GM12878 (cell line): ENCODE results near the gene MCOLN2. TPM values are rescaled to one million over a fixed set of nuclear protein-coding genes. Genes with fewer than 3 reads are reported as not detected.

ENCODE experiments used
- ATAC-seq: fragments of 200-7000 bp; cut with Tn5 transposase; 3 replicates; pipeline ENCODE4 v1.9.1; 2020; ENCODE audit warnings: mild to moderate bottlenecking, moderate library complexity
- BruUV-seq: library from RNA; stranded (reverse); fragments of 400-500 nt; replicated peaks from 2 replicates; lab custom pipeline; 2021; lab: Mats Ljungman, UMichigan
- CTCF ChIA-PET: fragments of 300-600 bp; sonication (Branson Sonifier 250); formaldehyde crosslinking; extraction: SDS; loops from one replicate; lab custom pipeline; 2021; ENCODE audit warnings: inconsistent platforms; lab: Yijun Ruan, JAX
- POLR2A ChIA-PET: fragments of 350-600 bp; formaldehyde crosslinking; extraction: SDS; loops from one replicate; lab custom pipeline; 2021; ENCODE audit warnings: inconsistent platforms; lab: Charles Lee
- RAD21 ChIA-PET: fragments of 300-600 bp; sonication (Branson Sonifier 250); formaldehyde crosslinking; loops from one replicate; lab custom pipeline; 2023; ENCODE audit warnings: antibody characterized with exemption; ENCODE audit not compliant: unreplicated experiment; lab: Charles Lee
- SMC1A ChIA-PET: fragments of 300-600 bp; sonication (Branson Sonifier 250); formaldehyde crosslinking; loops from one replicate; lab custom pipeline; 2023; ENCODE audit not compliant: unreplicated experiment, uncharacterized antibody; lab: Charles Lee
- DNase-seq: peaks from one replicate; pipeline ENCODE4 v3.0.0-alpha.2; 2011; ENCODE audit warnings: low read depth, low spot score
- FAIRE-seq: peaks from 3 replicates; lab custom pipeline; 2011; peaks lifted over from hg19 to GRCh38; lab: Jason Lieb, UNC
- H2AFZ ChIP-seq: 2 replicates; pipeline ENCODE4 v1.6.0; 2011; ENCODE audit warnings: low read depth, low read length, control low read depth; ENCODE audit not compliant: control insufficient read depth
- H3K27ac ChIP-seq: 2 replicates; pipeline ENCODE4 v1.5.1; 2011; ENCODE audit warnings: control low read depth; ENCODE audit not compliant: control insufficient read depth, insufficient read depth
- H3K27me3 ChIP-seq, 2 experiments: replicated peaks in 1 of 2; 2 replicates each; pipeline versions ENCODE4 v1.6.0 to v1.6.1; 2011; ENCODE audit warnings: low read length in 1 of 2; ENCODE audit not compliant: control insufficient read depth in 2 of 2, insufficient read depth in 2 of 2
- H3K36me3 ChIP-seq, 2 experiments: 2 replicates each; pipeline ENCODE4 v1.5.1; 2011; ENCODE audit warnings: low read length in 1 of 2; ENCODE audit not compliant: control insufficient read depth in 2 of 2, insufficient read depth in 2 of 2
- H3K4me1 ChIP-seq: 2 replicates; pipeline ENCODE4 v1.6.1; 2011; ENCODE audit warnings: mild to moderate bottlenecking, low read length, moderate library complexity, mixed read lengths; ENCODE audit not compliant: control insufficient read depth, insufficient read depth
- H3K4me2 ChIP-seq: 2 replicates; pipeline ENCODE4 v1.6.0; 2011; ENCODE audit warnings: control low read depth; ENCODE audit not compliant: control insufficient read depth, insufficient read depth
- H3K4me3 ChIP-seq: fragments of 200-600 bp; sonication (generic); 2 replicates; pipeline ENCODE4 v1.5.1; 2016
- H3K79me2 ChIP-seq: 2 replicates; pipeline ENCODE4 v1.6.0; 2011; ENCODE audit warnings: low read length; ENCODE audit not compliant: control insufficient read depth, insufficient read depth
- H3K9ac ChIP-seq: 2 replicates; pipeline ENCODE4 v1.8.0; 2011; ENCODE audit warnings: low read length, control low read depth, mixed read lengths; ENCODE audit not compliant: control insufficient read depth, insufficient read depth
- H3K9me3 ChIP-seq: replicated peaks from 3 replicates; pipeline ENCODE4 v1.5.1; 2011; ENCODE audit warnings: mild to moderate bottlenecking, low read length; ENCODE audit not compliant: control insufficient read depth, insufficient read depth
- H4K20me1 ChIP-seq: 2 replicates; pipeline ENCODE4 v1.6.0; 2011; ENCODE audit not compliant: control insufficient read depth, insufficient read depth
- CREB1 ChIP-seq: IDR thresholded peaks from 2 replicates; pipeline ENCODE4 v1.6.1; 2012; ENCODE audit warnings: low read depth, mild to moderate bottlenecking, inconsistent platforms
- ELK1 ChIP-seq: IDR thresholded peaks from 2 replicates; pipeline ENCODE4 v1.6.1; 2012; ENCODE audit warnings: low read depth, low read length, improper control_type of control experiment
- LARP7 ChIP-seq: fragments of 450-650 bp; IDR thresholded peaks from 2 replicates; pipeline ENCODE4 v1.6.1; 2017; ENCODE audit warnings: mild to moderate bottlenecking
- MEF2A ChIP-seq: IDR thresholded peaks from 2 replicates; pipeline ENCODE4 v1.6.1; 2011; ENCODE audit warnings: low read depth, mild to moderate bottlenecking, low read length, moderate library complexity; ENCODE audit not compliant: insufficient read depth
- PAX8 ChIP-seq: fragments of 450-650 bp; IDR thresholded peaks from 2 replicates; pipeline ENCODE4 v1.6.1; 2017; ENCODE audit warnings: mild to moderate bottlenecking, moderate library complexity
- RAD51 ChIP-seq: fragments of 450-650 bp; IDR thresholded peaks from 2 replicates; pipeline ENCODE4 v1.6.1; 2016; ENCODE audit warnings: moderate library complexity, mild to moderate bottlenecking, inconsistent platforms
- YBX1 ChIP-seq: fragments of 450-650 bp; IDR thresholded peaks from 2 replicates; pipeline ENCODE4 v1.6.1; 2016; ENCODE audit warnings: antibody characterized with exemption
- ZNF622 ChIP-seq: fragments of 450-650 bp; IDR thresholded peaks from 2 replicates; pipeline ENCODE4 v1.6.1; 2017; ENCODE audit warnings: mild to moderate bottlenecking, inconsistent platforms
- ZSCAN29 ChIP-seq: fragments of 450-650 bp; IDR thresholded peaks from 2 replicates; pipeline ENCODE4 v1.6.1; 2017; ENCODE audit warnings: mild to moderate bottlenecking, moderate library complexity
- WGBS: methylation state at CpG from one replicate; pipeline ENCODE4 v1.1.6; 2016; ENCODE audit warnings: low lambda C conversion rate; ENCODE audit not compliant: insufficient replicate concordance, insufficient coverage; ENCODE audit errors: missing lambda C conversion rate; 5-methylcytosine and 5-hydroxymethylcytosine counted together
- in situ Hi-C: fragments of 300-500 bp; cut with MboI; formaldehyde crosslinking; loops from 9 replicates; pipeline ENCODE4 v1.14.3; 2018; ENCODE audit warnings: mixed read lengths
- intact Hi-C: fragments of 100-400 bp; cut with micrococcal nuclease; formaldehyde crosslinking; loops from one replicate; pipeline ENCODE4 v1.14.2; 2022; ENCODE audit not compliant: unreplicated experiment
- polyA plus RNA-seq, 11 experiments: library from polyadenylated mRNA; depleted of rRNA in 4 of 11; unstranded in 6 of 11; stranded (reverse) in 5 of 11; fragments of >200 nt; fragmentation: Nextera tagmentation in 4 of 11; fragmentation: Illumina TruSeq in 1 of 11; extraction: Ambion mirVana in 4 of 11; extraction: Trizol in 1 of 11; gene quantifications; 1 replicate in 1 of 11; 2 replicates in 10 of 11; pipeline versions ENCODE4 v1.2.1 to v1.2.3, GENCODE V29; 2011 to 2016; ENCODE audit warnings: inconsistent platforms in 2 of 11, missing spikeins in 2 of 11, low read depth in 1 of 11
- total RNA-seq, 4 experiments: library from RNA; depleted of rRNA in 3 of 4; stranded (reverse); fragments of >200 nt in 3 of 4; fragmentation: Illumina TruSeq in 1 of 4; extraction: Trizol in 1 of 4; gene quantifications; 2 replicates each; pipeline versions ENCODE4 v1.2.1 to v1.2.3, GENCODE V29; 2013 to 2021
- TF ChIP-seq, protein P1 (sequence below): fragments of 450-650 bp; formaldehyde crosslinking; IDR thresholded peaks from 2 replicates; pipeline ENCODE4 v1.4.0; 2020; ENCODE audit warnings: mild to moderate bottlenecking, moderate library complexity
- TF ChIP-seq, protein P2 (sequence below): fragments of 450-650 bp; IDR thresholded peaks from 2 replicates; pipeline ENCODE4 v1.6.1; 2016; ENCODE audit warnings: mild to moderate bottlenecking

MCOLN2 gene
- total and polyA plus RNA-seq, 10 of the 15 experiments (the other 5 are each of a cell fraction or from before 2014, with no cell fraction given), result 25.9 to 233 (median 109) TPM

DNA sequence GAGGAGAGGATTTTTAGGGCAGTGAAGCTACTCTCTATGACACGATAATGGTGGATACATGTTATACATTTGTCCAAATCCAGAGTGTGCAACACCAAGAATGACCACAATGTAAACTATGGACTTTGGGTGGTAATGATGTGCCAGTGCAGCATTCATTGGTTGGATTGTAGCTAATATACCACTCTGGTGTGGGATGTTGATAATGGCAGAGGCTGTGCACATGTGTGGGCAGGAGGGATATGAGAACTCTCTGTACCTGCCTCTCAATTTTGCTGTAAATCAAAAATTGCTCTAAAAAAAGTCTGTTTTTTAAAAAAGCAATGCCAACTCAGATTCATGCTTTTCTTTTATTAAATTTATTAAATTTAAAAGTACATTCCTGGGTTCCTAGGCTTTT, 76.8 kb downstream of the MCOLN2 start (continued):
- TF ChIP-seq, protein P1, sequence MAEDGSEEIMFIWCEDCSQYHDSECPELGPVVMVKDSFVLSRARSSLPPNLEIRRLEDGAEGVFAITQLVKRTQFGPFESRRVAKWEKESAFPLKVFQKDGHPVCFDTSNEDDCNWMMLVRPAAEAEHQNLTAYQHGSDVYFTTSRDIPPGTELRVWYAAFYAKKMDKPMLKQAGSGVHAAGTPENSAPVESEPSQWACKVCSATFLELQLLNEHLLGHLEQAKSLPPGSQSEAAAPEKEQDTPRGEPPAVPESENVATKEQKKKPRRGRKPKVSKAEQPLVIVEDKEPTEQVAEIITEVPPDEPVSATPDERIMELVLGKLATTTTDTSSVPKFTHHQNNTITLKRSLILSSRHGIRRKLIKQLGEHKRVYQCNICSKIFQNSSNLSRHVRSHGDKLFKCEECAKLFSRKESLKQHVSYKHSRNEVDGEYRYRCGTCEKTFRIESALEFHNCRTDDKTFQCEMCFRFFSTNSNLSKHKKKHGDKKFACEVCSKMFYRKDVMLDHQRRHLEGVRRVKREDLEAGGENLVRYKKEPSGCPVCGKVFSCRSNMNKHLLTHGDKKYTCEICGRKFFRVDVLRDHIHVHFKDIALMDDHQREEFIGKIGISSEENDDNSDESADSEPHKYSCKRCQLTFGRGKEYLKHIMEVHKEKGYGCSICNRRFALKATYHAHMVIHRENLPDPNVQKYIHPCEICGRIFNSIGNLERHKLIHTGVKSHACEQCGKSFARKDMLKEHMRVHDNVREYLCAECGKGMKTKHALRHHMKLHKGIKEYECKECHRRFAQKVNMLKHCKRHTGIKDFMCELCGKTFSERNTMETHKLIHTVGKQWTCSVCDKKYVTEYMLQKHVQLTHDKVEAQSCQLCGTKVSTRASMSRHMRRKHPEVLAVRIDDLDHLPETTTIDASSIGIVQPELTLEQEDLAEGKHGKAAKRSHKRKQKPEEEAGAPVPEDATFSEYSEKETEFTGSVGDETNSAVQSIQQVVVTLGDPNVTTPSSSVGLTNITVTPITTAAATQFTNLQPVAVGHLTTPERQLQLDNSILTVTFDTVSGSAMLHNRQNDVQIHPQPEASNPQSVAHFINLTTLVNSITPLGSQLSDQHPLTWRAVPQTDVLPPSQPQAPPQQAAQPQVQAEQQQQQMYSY (CRISPR knock-in tag), result no peak
- TF ChIP-seq CREB1, result no peak
- no peak for TF ChIP-seq PAX8
- TF ChIP-seq, all 136 proteins: peak for 0

- 56% methylated on average over 4 of the region's 4 CpGs for WGBS
- POLR2A ChIA-PET, result no interaction called here
- intact Hi-C loops, result no loop called here
- FAIRE-seq, result no peak
- H3K27me3 ChIP-seq, result no peaks in the 10 kb centered on the region; a peak in 1 of 4 replicates
- no peaks in the 10 kb centered on the region for H3K79me2 ChIP-seq
- H3K27ac ChIP-seq, result no peak overlapping the region
- no peaks in the 10 kb centered on the region for H4K20me1 ChIP-seq
- in situ Hi-C loops, result no loop called here
- H3K4me3 ChIP-seq, result no peak overlapping the region
- H3K4me1 ChIP-seq, result no peaks in the 10 kb centered on the region
- RAD21 ChIA-PET, result interaction anchor here (1.8 kb wide), 1 partner anchor 108 kb away, joined by 3 read pairs; no protein-coding TSS in a partner anchor
- CTCF ChIA-PET, result no interaction called here
- SMC1A ChIA-PET, result interaction anchor here (0.9 kb wide), 1 partner anchor 10 kb away, joined by 3 read pairs; no protein-coding TSS in a partner anchor
- ATAC-seq, result no peak
- no peak overlapping the region for H2AFZ ChIP-seq
- no peak overlapping the region for H3K4me2 ChIP-seq
- BruUV-seq, result no TSS peak
- no peaks in the 10 kb centered on the region for H3K9me3 ChIP-seq
- TF ChIP-seq RAD51 (no peak), ZNF622 (no peak), ELK1 (no peak), LARP7 (no peak), ZSCAN29 (no peak), YBX1 (no peak), MEF2A (no peak)
- TF ChIP-seq, protein P1 (CRISPR knock-in tag), result no peak
- TF ChIP-seq, protein P2, sequence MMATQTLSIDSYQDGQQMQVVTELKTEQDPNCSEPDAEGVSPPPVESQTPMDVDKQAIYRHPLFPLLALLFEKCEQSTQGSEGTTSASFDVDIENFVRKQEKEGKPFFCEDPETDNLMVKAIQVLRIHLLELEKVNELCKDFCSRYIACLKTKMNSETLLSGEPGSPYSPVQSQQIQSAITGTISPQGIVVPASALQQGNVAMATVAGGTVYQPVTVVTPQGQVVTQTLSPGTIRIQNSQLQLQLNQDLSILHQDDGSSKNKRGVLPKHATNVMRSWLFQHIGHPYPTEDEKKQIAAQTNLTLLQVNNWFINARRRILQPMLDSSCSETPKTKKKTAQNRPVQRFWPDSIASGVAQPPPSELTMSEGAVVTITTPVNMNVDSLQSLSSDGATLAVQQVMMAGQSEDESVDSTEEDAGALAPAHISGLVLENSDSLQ, result no peak
- no peak for DNase-seq
- H3K9ac ChIP-seq, result no peak overlapping the region
- no peaks in the 10 kb centered on the region for H3K36me3 ChIP-seq
These were observed 77.4 kb downstream of the MCOLN2 start for GRCh38 chr1:84919461-84919970.
